HepG2 (cell line): ENCODE results near the gene TUBB. TPM values are rescaled to one million over a fixed set of nuclear protein-coding genes. Genes with fewer than 3 reads are reported as not detected.

Experiments
- ATF3 ChIP-seq: sonication (generic); formaldehyde crosslinking; IDR thresholded peaks from 2 replicates; pipeline ENCODE4 v1.4.0; 2020; ENCODE audit warnings: missing genetic modification reagents
- BCLAF1 ChIP-seq: fragments of 450-650 bp; IDR thresholded peaks from 2 replicates; pipeline ENCODE4 v1.6.1; 2017; ENCODE audit warnings: mild to moderate bottlenecking
- CC2D1A ChIP-seq: sonication (generic); formaldehyde crosslinking; IDR thresholded peaks from 2 replicates; pipeline ENCODE4 v1.8.1; 2023; ENCODE audit warnings: mild to moderate bottlenecking, missing genetic modification reagents
- FLYWCH1 ChIP-seq: sonication (generic); formaldehyde crosslinking; IDR thresholded peaks from 2 replicates; pipeline ENCODE4 v1.8.1; 2023; ENCODE audit warnings: mild to moderate bottlenecking, missing genetic modification reagents
- IKZF4 ChIP-seq: sonication (generic); formaldehyde crosslinking; IDR thresholded peaks from 2 replicates; pipeline ENCODE4 v1.5.1; 2020; ENCODE audit warnings: borderline replicate concordance, mild to moderate bottlenecking, low read depth, missing genetic modification reagents; ENCODE audit errors: not compliant biosample characterization
- MYC ChIP-seq: sonication (generic); formaldehyde crosslinking; IDR thresholded peaks from 2 replicates; pipeline ENCODE4 v1.9.0; 2021; ENCODE audit warnings: missing genetic modification reagents, borderline replicate concordance
- RFXANK ChIP-seq: IDR thresholded peaks from 2 replicates; pipeline ENCODE4 v1.6.1; 2016
- SPEN ChIP-seq: sonication (generic); formaldehyde crosslinking; IDR thresholded peaks from 2 replicates; pipeline ENCODE4 v1.5.1; 2020; ENCODE audit warnings: low read depth, mild to moderate bottlenecking, missing genetic modification reagents
- ZFP82 ChIP-seq: sonication (generic); formaldehyde crosslinking; IDR thresholded peaks from 2 replicates; pipeline ENCODE4 v1.5.1; 2020; ENCODE audit warnings: mild to moderate bottlenecking, missing genetic modification reagents, borderline replicate concordance
- ZNF10 ChIP-seq: sonication (generic); formaldehyde crosslinking; IDR thresholded peaks from 2 replicates; pipeline ENCODE4 v1.4.0; 2020; ENCODE audit warnings: mild to moderate bottlenecking, low read depth, missing genetic modification reagents, borderline replicate concordance
- ZNF232 ChIP-seq: sonication (generic); formaldehyde crosslinking; IDR thresholded peaks from 2 replicates; pipeline ENCODE4 v1.4.0; 2020; ENCODE audit warnings: missing genetic modification reagents, borderline replicate concordance
- ZNF30 ChIP-seq: sonication (generic); formaldehyde crosslinking; IDR thresholded peaks from 2 replicates; pipeline ENCODE4 v1.5.0; 2020; ENCODE audit warnings: mild to moderate bottlenecking, missing genetic modification reagents
- ZNF33A ChIP-seq: sonication (generic); formaldehyde crosslinking; IDR thresholded peaks from 2 replicates; pipeline ENCODE4 v1.5.1; 2020; ENCODE audit warnings: missing genetic modification reagents, mild to moderate bottlenecking, moderate library complexity, borderline replicate concordance
- ZNF567 ChIP-seq: sonication (generic); formaldehyde crosslinking; IDR thresholded peaks from 2 replicates; pipeline ENCODE4 v1.8.1; 2023; ENCODE audit warnings: mild to moderate bottlenecking, missing genetic modification reagents, borderline replicate concordance
- ZNF713 ChIP-seq: sonication (generic); formaldehyde crosslinking; IDR thresholded peaks from 2 replicates; pipeline ENCODE4 v1.4.0; 2020; ENCODE audit warnings: mild to moderate bottlenecking, missing genetic modification reagents
- ZNF773 ChIP-seq: sonication (generic); formaldehyde crosslinking; IDR thresholded peaks from 2 replicates; pipeline ENCODE4 v1.4.0; 2020; ENCODE audit warnings: missing genetic modification reagents, borderline replicate concordance
- ZNF775 ChIP-seq: sonication (generic); formaldehyde crosslinking; IDR thresholded peaks from 2 replicates; pipeline ENCODE4 v1.4.0; 2020; ENCODE audit warnings: missing genetic modification reagents, mild to moderate bottlenecking, moderate library complexity, borderline replicate concordance
- ZNF777 ChIP-seq: sonication (generic); formaldehyde crosslinking; IDR thresholded peaks from 2 replicates; pipeline ENCODE4 v1.4.0; 2020; ENCODE audit warnings: missing genetic modification reagents
- polyA plus RNA-seq, 8 experiments: library from polyadenylated mRNA; depleted of rRNA in 3 of 8; stranded (reverse) in 7 of 8; unstranded in 1 of 8; fragments of >200 nt; fragmentation: Illumina TruSeq in 4 of 8; extraction: Trizol in 4 of 8; gene quantifications; 2 replicates each; pipeline versions ENCODE4 v1.2.1 to v1.2.3, GENCODE V29; 2011 to 2016; ENCODE audit warnings: low read depth in 4 of 8, missing spikeins in 1 of 8, mixed read lengths in 1 of 8; ENCODE audit not compliant: insufficient read depth in 1 of 8
- total RNA-seq, 5 experiments: library from RNA; depleted of rRNA; stranded (reverse); fragments of >200 nt; fragmentation: Illumina TruSeq; extraction: Trizol; gene quantifications; 2 replicates each; pipeline ENCODE4 v1.2.3, GENCODE V29; 2016; ENCODE audit warnings: low read depth in 1 of 5
- TF ChIP-seq, protein P1 (sequence below): sonication (generic); formaldehyde crosslinking; IDR thresholded peaks from 2 replicates; pipeline ENCODE4 v1.4.0; 2020; ENCODE audit warnings: low read depth, mild to moderate bottlenecking, missing genetic modification reagents
- TF ChIP-seq, protein P2 (sequence below): fragments of 450-650 bp; IDR thresholded peaks from 2 replicates; pipeline ENCODE4 v1.6.1; 2017
- TF ChIP-seq, protein P3 (sequence below): sonication (generic); formaldehyde crosslinking; IDR thresholded peaks from 2 replicates; pipeline ENCODE4 v1.5.0; 2020; ENCODE audit warnings: mild to moderate bottlenecking, missing genetic modification reagents

Gene TUBB
- total and polyA plus RNA-seq, 2 of the 13 experiments (the other 11 are each of a cell fraction or from before 2014, with no cell fraction given), result 911 to 1,163 TPM

GRCh38 chr6:30672445-30673253 is 47.5 kb upstream of the TUBB start, which contains the start of gene DHX16 (continued):
- TF ChIP-seq, protein P1, sequence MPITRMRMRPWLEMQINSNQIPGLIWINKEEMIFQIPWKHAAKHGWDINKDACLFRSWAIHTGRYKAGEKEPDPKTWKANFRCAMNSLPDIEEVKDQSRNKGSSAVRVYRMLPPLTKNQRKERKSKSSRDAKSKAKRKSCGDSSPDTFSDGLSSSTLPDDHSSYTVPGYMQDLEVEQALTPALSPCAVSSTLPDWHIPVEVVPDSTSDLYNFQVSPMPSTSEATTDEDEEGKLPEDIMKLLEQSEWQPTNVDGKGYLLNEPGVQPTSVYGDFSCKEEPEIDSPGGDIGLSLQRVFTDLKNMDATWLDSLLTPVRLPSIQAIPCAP (CRISPR knock-in tag), result no peak
- TF ChIP-seq ATF3 (CRISPR knock-in tag) (no peak), ZNF567 (peak; percentile 90), ZNF773 (CRISPR knock-in tag) (peak; percentile 26; the same call in 1 of the 2 replicates), ZNF713 (0 out of 2 replicates have a peak, but pooled peaks have one; percentile 40), IKZF4 (CRISPR knock-in tag) (peak; percentile 72), MYC (peak; percentile 62; the same call in 1 of the 2 replicates), ZNF777 (CRISPR knock-in tag) (no peak; the same call in 1 of the 2 replicates), BCLAF1 (no peak), ZNF30 (CRISPR knock-in tag) (no peak), ZNF33A (CRISPR knock-in tag) (peak; percentile 98), ZNF10 (CRISPR knock-in tag) (no peak), ZFP82 (CRISPR knock-in tag) (peak; percentile 96; the same call in 1 of the 2 replicates), SPEN (CRISPR knock-in tag) (no peak; the same call in 1 of the 2 replicates), ZNF232 (CRISPR knock-in tag) (peak; percentile 29; the same call in 1 of the 2 replicates), RFXANK (peak; percentile 63; the same call in 1 of the 2 replicates), CC2D1A (CRISPR knock-in tag) (no peak), FLYWCH1 (CRISPR knock-in tag) (no peak), ZNF775 (CRISPR knock-in tag) (no peak)
- TF ChIP-seq, protein P2, sequence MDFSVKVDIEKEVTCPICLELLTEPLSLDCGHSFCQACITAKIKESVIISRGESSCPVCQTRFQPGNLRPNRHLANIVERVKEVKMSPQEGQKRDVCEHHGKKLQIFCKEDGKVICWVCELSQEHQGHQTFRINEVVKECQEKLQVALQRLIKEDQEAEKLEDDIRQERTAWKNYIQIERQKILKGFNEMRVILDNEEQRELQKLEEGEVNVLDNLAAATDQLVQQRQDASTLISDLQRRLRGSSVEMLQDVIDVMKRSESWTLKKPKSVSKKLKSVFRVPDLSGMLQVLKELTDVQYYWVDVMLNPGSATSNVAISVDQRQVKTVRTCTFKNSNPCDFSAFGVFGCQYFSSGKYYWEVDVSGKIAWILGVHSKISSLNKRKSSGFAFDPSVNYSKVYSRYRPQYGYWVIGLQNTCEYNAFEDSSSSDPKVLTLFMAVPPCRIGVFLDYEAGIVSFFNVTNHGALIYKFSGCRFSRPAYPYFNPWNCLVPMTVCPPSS, result no peak
- TF ChIP-seq, protein P3, sequence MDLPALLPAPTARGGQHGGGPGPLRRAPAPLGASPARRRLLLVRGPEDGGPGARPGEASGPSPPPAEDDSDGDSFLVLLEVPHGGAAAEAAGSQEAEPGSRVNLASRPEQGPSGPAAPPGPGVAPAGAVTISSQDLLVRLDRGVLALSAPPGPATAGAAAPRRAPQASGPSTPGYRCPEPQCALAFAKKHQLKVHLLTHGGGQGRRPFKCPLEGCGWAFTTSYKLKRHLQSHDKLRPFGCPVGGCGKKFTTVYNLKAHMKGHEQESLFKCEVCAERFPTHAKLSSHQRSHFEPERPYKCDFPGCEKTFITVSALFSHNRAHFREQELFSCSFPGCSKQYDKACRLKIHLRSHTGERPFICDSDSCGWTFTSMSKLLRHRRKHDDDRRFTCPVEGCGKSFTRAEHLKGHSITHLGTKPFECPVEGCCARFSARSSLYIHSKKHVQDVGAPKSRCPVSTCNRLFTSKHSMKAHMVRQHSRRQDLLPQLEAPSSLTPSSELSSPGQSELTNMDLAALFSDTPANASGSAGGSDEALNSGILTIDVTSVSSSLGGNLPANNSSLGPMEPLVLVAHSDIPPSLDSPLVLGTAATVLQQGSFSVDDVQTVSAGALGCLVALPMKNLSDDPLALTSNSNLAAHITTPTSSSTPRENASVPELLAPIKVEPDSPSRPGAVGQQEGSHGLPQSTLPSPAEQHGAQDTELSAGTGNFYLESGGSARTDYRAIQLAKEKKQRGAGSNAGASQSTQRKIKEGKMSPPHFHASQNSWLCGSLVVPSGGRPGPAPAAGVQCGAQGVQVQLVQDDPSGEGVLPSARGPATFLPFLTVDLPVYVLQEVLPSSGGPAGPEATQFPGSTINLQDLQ (CRISPR knock-in tag), result no peak
